Neutrophil (primary cell): ENCODE data around the gene RAPSN.
A peak's percentile ranks its signal among the peaks of the same experiment; 100 is the strongest.

ENCODE experiments used
- H3K27ac ChIP-seq: fragments of 200-600 bp; sonication (generic); 2 replicates; pipeline ENCODE4 v1.5.1; 2016; ENCODE audit warnings: mild to moderate bottlenecking, moderate library complexity
- H3K27me3 ChIP-seq: fragments of 200-600 bp; sonication (generic); 2 replicates; pipeline ENCODE4 v1.6.0; 2016; ENCODE audit warnings: mild to moderate bottlenecking
- H3K36me3 ChIP-seq: fragments of 200-600 bp; sonication (generic); 2 replicates; pipeline ENCODE4 v1.5.1; 2017
- H3K4me1 ChIP-seq, 2 experiments: fragments of 200-600 bp in 1 of 2; sonication (generic) in 1 of 2; 1 replicate in 1 of 2; 2 replicates in 1 of 2; pipeline versions ENCODE4 v1.5.1 to v1.6.1; 2013 to 2016; ENCODE audit warnings: low read depth in 1 of 2, low read length in 1 of 2, mild to moderate bottlenecking in 1 of 2, moderate library complexity in 1 of 2; ENCODE audit not compliant: control insufficient read depth in 1 of 2, insufficient read depth in 1 of 2
- H3K4me3 ChIP-seq, 2 experiments: fragments of 200-600 bp in 1 of 2; sonication (generic) in 1 of 2; 1 replicate in 1 of 2; 2 replicates in 1 of 2; pipeline ENCODE4 v1.5.1; 2013 to 2016; ENCODE audit warnings: low read depth in 1 of 2, low read length in 1 of 2, mild to moderate bottlenecking in 1 of 2, moderate library complexity in 1 of 2
- H3K9me3 ChIP-seq: fragments of 200-600 bp; sonication (generic); 2 replicates; pipeline ENCODE4 v1.5.1; 2016
- CTCF ChIP-seq: fragments of 200-600 bp; sonication (generic); IDR thresholded peaks from 2 replicates; pipeline ENCODE4 v1.5.1; 2016; ENCODE audit warnings: antibody characterized with exemption

Gene RAPSN

GRCh38 chr11:47483457-47483856 is 34.5 kb upstream of the RAPSN start:
- Histone ChIP-seq H3K4me1 (no peaks in the 10 kb centered on the region), H3K36me3 (peaks cover 99% of the 10 kb centered on the region), H3K4me3 (no peak overlapping the region), H3K27ac (peak overlapping the region; percentile 15), H3K27me3 (no peaks in the 10 kb centered on the region), H3K9me3 (no peaks in the 10 kb centered on the region)
- TF ChIP-seq CTCF = no peak

- no peak overlapping the region for H3K27ac ChIP-seq
- H3K36me3 ChIP-seq = peaks cover 100% of the 10 kb centered on the region
- no peak overlapping the region for H3K4me3 ChIP-seq
- H3K9me3 ChIP-seq = no peaks in the 10 kb centered on the region
- TF ChIP-seq CTCF = no peak
- no peaks in the 10 kb centered on the region for H3K4me1 ChIP-seq
- no peaks in the 10 kb centered on the region for H3K27me3 ChIP-seq
Observed at GRCh38 chr11:47480762-47481161, 31.8 kb upstream of the RAPSN start.

- Histone ChIP-seq H3K4me1 (no peaks in the 10 kb centered on the region), H3K27me3 (no peaks in the 10 kb centered on the region), H3K4me3 (no peak overlapping the region), H3K27ac (no peak overlapping the region), H3K9me3 (no peaks in the 10 kb centered on the region), H3K36me3 (peaks cover 100% of the 10 kb centered on the region)
- no peak for TF ChIP-seq CTCF
Observed at GRCh38 chr11:47478651-47479329, 29.9 kb upstream of the RAPSN start.

- H3K27ac ChIP-seq = no peak overlapping the region
- H3K36me3 ChIP-seq = peaks cover 100% of the 10 kb centered on the region
- no peak for TF ChIP-seq CTCF
- no peaks in the 10 kb centered on the region for H3K27me3 ChIP-seq
- no peak overlapping the region for H3K4me3 ChIP-seq
- no peaks in the 10 kb centered on the region for H3K9me3 ChIP-seq
- H3K4me1 ChIP-seq = no peaks in the 10 kb centered on the region
Observed at GRCh38 chr11:47477753-47478152, 28.8 kb upstream of the RAPSN start.

- H3K4me1 ChIP-seq = no peaks in the 10 kb centered on the region
- no peak overlapping the region for H3K27ac ChIP-seq
- H3K27me3 ChIP-seq = no peaks in the 10 kb centered on the region
- no peaks in the 10 kb centered on the region for H3K9me3 ChIP-seq
- peaks cover 100% of the 10 kb centered on the region for H3K36me3 ChIP-seq
- no peak for TF ChIP-seq CTCF
- H3K4me3 ChIP-seq = no peak overlapping the region
Observed at GRCh38 chr11:47477323-47477722, 28.4 kb upstream of the RAPSN start.

GRCh38 chr11:47470671-47471070 is 21.7 kb upstream of the RAPSN start:
- H3K27ac ChIP-seq = no peak overlapping the region
- no peaks in the 10 kb centered on the region for H3K4me1 ChIP-seq
- H3K27me3 ChIP-seq = no peaks in the 10 kb centered on the region
- no peaks in the 10 kb centered on the region for H3K9me3 ChIP-seq
- peaks cover 88% of the 10 kb centered on the region for H3K36me3 ChIP-seq
- no peak for TF ChIP-seq CTCF
- H3K4me3 ChIP-seq = no peak overlapping the region
